Stimulated activated CD4-positive, alpha-beta T cell treated with anti-CD3 and anti-CD28 coated beads, Interleukin-1b, Interleukin-23, amount 100 ng/mL, for 1 hour (primary cell): ENCODE measurements around the gene PHLDA2.

ENCODE experiments used
- DNase-seq, 2 donors: peaks; one replicate each; pipeline ENCODE4 v3.0.0-alpha.2; 2020; ENCODE audit warnings: low read depth in 2 of 2

The PHLDA2 gene

GRCh38 chr11:2881981-2882375, 47.2 kb downstream of the PHLDA2 start:
- DNase-seq, result no peak

GRCh38 chr11:2881076-2881980, 47.9 kb downstream of the PHLDA2 start:
- no peak for DNase-seq

GRCh38 chr11:2880646-2881045, 48.6 kb downstream of the PHLDA2 start:
- no peak for DNase-seq

GRCh38 chr11:2878782-2879181, 50.4 kb downstream of the PHLDA2 start:
- no peak for DNase-seq
